AG04450 (cell line): ENCODE measurements around the gene SIRT7. TPM values are rescaled to one million over a fixed set of nuclear protein-coding genes. Genes with fewer than 3 reads are reported as not detected.

Experiments
- CTCF ChIA-PET: fragments of 300-600, 350-600 bp; formaldehyde crosslinking; extraction: SDS; loops from one replicate; lab custom pipeline; 2022; ENCODE audit warnings: antibody characterized with exemption, inconsistent platforms; lab: Charles Lee
- POLR2A ChIA-PET: fragments of 350-600 bp; formaldehyde crosslinking; extraction: SDS; loops from one replicate; lab custom pipeline; 2021; ENCODE audit warnings: antibody characterized with exemption, inconsistent platforms; lab: Yijun Ruan, JAX
- DNase-seq: peaks from one replicate; pipeline ENCODE4 v3.0.0-alpha.2; 2011; ENCODE audit warnings: low read depth, low spot score
- H3K27ac ChIP-seq: one replicate; pipeline ENCODE4 v1.5.1; 2012; ENCODE audit warnings: low read depth, low read length, control low read depth
- H3K27me3 ChIP-seq: one replicate; pipeline ENCODE4 v1.6.0; 2012; ENCODE audit warnings: low read length; ENCODE audit not compliant: control insufficient read depth, insufficient read depth
- H3K4me3 ChIP-seq: 2 replicates; pipeline ENCODE4 v1.5.1; 2011; ENCODE audit warnings: mild to moderate bottlenecking, low read depth, low read length, control low read depth
- H3K9me3 ChIP-seq: 2 replicates; pipeline ENCODE4 v1.5.1; 2012; ENCODE audit warnings: low read length; ENCODE audit not compliant: control insufficient read depth, insufficient read depth
- polyA plus RNA-seq: library from polyadenylated mRNA; depleted of rRNA; stranded (reverse); fragments of >200 nt; gene quantifications from 2 replicates; pipeline ENCODE4 v1.2.3, GENCODE V29; 2011
- TF ChIP-seq, protein P1 (sequence below): IDR thresholded peaks from 2 replicates; pipeline ENCODE4 v1.5.1; 2011; ENCODE audit warnings: low read depth, low read length, control low read depth, inconsistent platforms

SIRT7 gene
- polyA plus RNA-seq, 1 experiment: 4.3 TPM

DNA sequence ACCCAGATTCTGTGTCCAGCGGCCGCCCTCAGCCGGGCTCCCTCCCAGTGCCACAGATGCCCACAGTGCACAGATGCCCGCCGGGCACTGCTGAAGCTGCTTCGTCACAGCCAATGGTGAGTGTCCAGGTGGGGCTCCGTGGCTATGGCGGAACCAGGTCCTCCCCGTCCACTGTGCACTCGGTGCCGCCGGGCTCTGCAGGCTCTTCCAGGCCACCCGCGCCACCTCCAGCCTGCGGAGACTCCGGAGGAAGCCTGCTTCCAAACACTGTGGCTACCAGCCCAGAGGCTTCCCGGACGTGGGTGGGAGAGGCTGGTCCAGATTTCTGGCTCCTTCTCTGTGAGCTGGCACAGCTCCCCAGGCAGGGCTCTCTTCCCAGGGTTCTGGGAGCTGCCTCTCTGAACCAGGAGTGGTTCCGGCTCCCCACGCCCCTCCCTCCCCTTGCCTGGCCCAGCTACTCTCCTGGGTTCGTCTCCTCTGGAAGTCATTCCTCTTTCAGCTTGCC, 22.0 kb upstream of the SIRT7 start:
- no peak overlapping the region for H3K27ac ChIP-seq
- TF ChIP-seq, protein P1, sequence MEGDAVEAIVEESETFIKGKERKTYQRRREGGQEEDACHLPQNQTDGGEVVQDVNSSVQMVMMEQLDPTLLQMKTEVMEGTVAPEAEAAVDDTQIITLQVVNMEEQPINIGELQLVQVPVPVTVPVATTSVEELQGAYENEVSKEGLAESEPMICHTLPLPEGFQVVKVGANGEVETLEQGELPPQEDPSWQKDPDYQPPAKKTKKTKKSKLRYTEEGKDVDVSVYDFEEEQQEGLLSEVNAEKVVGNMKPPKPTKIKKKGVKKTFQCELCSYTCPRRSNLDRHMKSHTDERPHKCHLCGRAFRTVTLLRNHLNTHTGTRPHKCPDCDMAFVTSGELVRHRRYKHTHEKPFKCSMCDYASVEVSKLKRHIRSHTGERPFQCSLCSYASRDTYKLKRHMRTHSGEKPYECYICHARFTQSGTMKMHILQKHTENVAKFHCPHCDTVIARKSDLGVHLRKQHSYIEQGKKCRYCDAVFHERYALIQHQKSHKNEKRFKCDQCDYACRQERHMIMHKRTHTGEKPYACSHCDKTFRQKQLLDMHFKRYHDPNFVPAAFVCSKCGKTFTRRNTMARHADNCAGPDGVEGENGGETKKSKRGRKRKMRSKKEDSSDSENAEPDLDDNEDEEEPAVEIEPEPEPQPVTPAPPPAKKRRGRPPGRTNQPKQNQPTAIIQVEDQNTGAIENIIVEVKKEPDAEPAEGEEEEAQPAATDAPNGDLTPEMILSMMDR: no peak
- DNase-seq: no peak
- CTCF ChIA-PET: interaction anchor here (1.2 kb wide), 1 partner anchor 19 kb away, joined by 3 read pairs; no protein-coding TSS in a partner anchor
- no peak overlapping the region for H3K4me3 ChIP-seq
- POLR2A ChIA-PET: no interaction called here
- peaks cover 4% of the 10 kb centered on the region; the same call in 1 of the 2 replicates for H3K9me3 ChIP-seq
- H3K27me3 ChIP-seq: peaks cover 10% of the 10 kb centered on the region

GRCh38 chr17:81939218-81939617, 21.2 kb upstream of the SIRT7 start:
- TF ChIP-seq, protein P1: no peak
- peaks cover 4% of the 10 kb centered on the region; the same call in 1 of the 2 replicates for H3K9me3 ChIP-seq
- CTCF ChIA-PET: interaction anchor here (1.2 kb wide), 1 partner anchor 20 kb away, joined by 3 read pairs; no protein-coding TSS in a partner anchor
- DNase-seq: no peak
- peaks cover 8% of the 10 kb centered on the region for H3K27me3 ChIP-seq
- H3K27ac ChIP-seq: no peak overlapping the region
- POLR2A ChIA-PET: no interaction called here
- H3K4me3 ChIP-seq: no peak overlapping the region

GRCh38 chr17:81935709-81936084, 17.7 kb upstream of the SIRT7 start:
- DNase-seq: no peak
- CTCF ChIA-PET: no interaction called here
- Histone ChIP-seq H3K9me3 (no peaks in the 10 kb centered on the region; the same call in 1 of the 2 replicates), H3K4me3 (peak overlapping the region; percentile 45), H3K27me3 (peaks cover 4% of the 10 kb centered on the region), H3K27ac (no peak overlapping the region)
- TF ChIP-seq, protein P1: no peak
- POLR2A ChIA-PET: interaction anchor here (0.6 to 1.3 kb wide), 3 partner anchors 8 to 273 kb away, joined by 3 read pairs; partner anchors contain the start of genes DCXR and MAFG

- Histone ChIP-seq H3K27me3 (no peaks in the 10 kb centered on the region), H3K27ac (peak overlapping the region; percentile 21), H3K9me3 (no peaks in the 10 kb centered on the region; the same call in 1 of the 2 replicates), H3K4me3 (peak overlapping the region; percentile 45; the same call in 1 of the 2 replicates)
- ChIA-PET CTCF (no interaction called here), POLR2A (interaction anchor here (0.5 to 0.6 kb wide), 4 partner anchors 85 to 371 kb away, joined by 3 to 4 read pairs (median 4); partner anchors contain the start of gene DCXR)
- no peak for DNase-seq
- TF ChIP-seq, protein P1: no peak
Measured at GRCh38 chr17:81934850-81935708, 17.1 kb upstream of the SIRT7 start.
